GM18951 (cell line): ENCODE results near the gene DUSP8.
"Not testable (repeated sequence)": the region's sequence is repeated elsewhere in the genome, so short reads cannot be mapped to it uniquely, and the experiment has no call there.

ENCODE experiments used
- POLR2A ChIP-seq: IDR thresholded peaks from 4 replicates; pipeline ENCODE4 v1.6.1; 2011; ENCODE audit warnings: mild to moderate bottlenecking; ENCODE audit not compliant: insufficient read length, insufficient read depth; ENCODE audit errors: extremely low read depth
- in situ Hi-C: fragments of 300-500 bp; cut with MboI; formaldehyde crosslinking; loops from one replicate; pipeline ENCODE4 v1.12.0; 2022; ENCODE audit warnings: low sequenced_read_pairs, mixed read lengths, inconsistent platforms; ENCODE audit not compliant: unreplicated experiment

DUSP8 gene

GRCh38 chr11:1597994-1598380 is 25.9 kb upstream of the DUSP8 start, which contains the start of gene KRTAP5-2:
Gene KRTAP5-2 (minus strand): TSS chr11:1598294. CDS start chr11:1598250, 44 bp downstream.
- no peak for TF ChIP-seq POLR2A

GRCh38 chr11:1597331-1597993 is 25.4 kb upstream of the DUSP8 start:
- in situ Hi-C loops = no loop called here

More at GRCh38 chr11:1597994-1598380, 25.9 kb upstream of the DUSP8 start, which contains the start of gene KRTAP5-2:
- in situ Hi-C loops = no loop called here

GRCh38 chr11:1596576-1597121 is 24.6 kb upstream of the DUSP8 start:
- in situ Hi-C loops = not testable (repeated sequence)

More at GRCh38 chr11:1597331-1597993, 25.4 kb upstream of the DUSP8 start:
- TF ChIP-seq POLR2A = no peak

- in situ Hi-C loops = not testable (repeated sequence)
These were observed 24.0 kb upstream of the DUSP8 start for GRCh38 chr11:1595994-1596575.

- in situ Hi-C loops = no loop called here
- TF ChIP-seq POLR2A = no peak
These were observed 20.6 kb upstream of the DUSP8 start for GRCh38 chr11:1592628-1593027.

- in situ Hi-C loops = no loop called here
- TF ChIP-seq POLR2A = no peak
These were observed 17.9 kb upstream of the DUSP8 start for GRCh38 chr11:1589996-1590395.

GRCh38 chr11:1589191-1589963 is 17.3 kb upstream of the DUSP8 start:
- in situ Hi-C loops = not testable (repeated sequence)

- no peak for TF ChIP-seq POLR2A
- in situ Hi-C loops = no loop called here
These were observed 14.6 kb upstream of the DUSP8 start for GRCh38 chr11:1586699-1587098.

- in situ Hi-C loops = not testable (repeated sequence)
These were observed 12.7 kb upstream of the DUSP8 start, which contains the start of gene KRTAP5-1 for GRCh38 chr11:1584661-1585370. Gene KRTAP5-1 (minus strand): TSS chr11:1585283. CDS start chr11:1585249, 34 bp downstream.

GRCh38 chr11:1582909-1583308 is 10.8 kb upstream of the DUSP8 start:
- in situ Hi-C loops = not testable (repeated sequence)

- in situ Hi-C loops = no loop called here
- no peak for TF ChIP-seq POLR2A
These were observed 9.9 kb upstream of the DUSP8 start for GRCh38 chr11:1581976-1582375.

GRCh38 chr11:1576825-1577224 is 4.8 kb upstream of the DUSP8 start:
- in situ Hi-C loops = no loop called here
- no peak for TF ChIP-seq POLR2A

GRCh38 chr11:1575756-1576155 is 3.7 kb upstream of the DUSP8 start:
- in situ Hi-C loops = not testable (repeated sequence)

- TF ChIP-seq POLR2A = no peak
- in situ Hi-C loops = no loop called here
These were observed 2.8 kb upstream of the DUSP8 start for GRCh38 chr11:1574933-1575242.
